IMR-90 (cell line): ENCODE measurements around the gene TTLL12.

Experiments
- BHLHE40 ChIP-seq: fragments of 150-350 bp; IDR thresholded peaks from 2 replicates; pipeline ENCODE4 v1.6.1; 2016; ENCODE audit warnings: mild to moderate bottlenecking, low read depth, low read length
- RAD21 ChIP-seq: IDR thresholded peaks from 2 replicates; pipeline ENCODE4 v1.6.1; 2012; ENCODE audit warnings: low read length, improper control_type of control experiment
- TF ChIP-seq, protein P1 (sequence below): conservative IDR thresholded peaks from 2 replicates; pipeline ENCODE4 v1.5.1; 2012; ENCODE audit warnings: mild to moderate bottlenecking, low read depth, low read length, improper control_type of control experiment

GRCh38 chr22:43174941-43175531 is 11.9 kb downstream of the TTLL12 start:
- TF ChIP-seq, protein P1, sequence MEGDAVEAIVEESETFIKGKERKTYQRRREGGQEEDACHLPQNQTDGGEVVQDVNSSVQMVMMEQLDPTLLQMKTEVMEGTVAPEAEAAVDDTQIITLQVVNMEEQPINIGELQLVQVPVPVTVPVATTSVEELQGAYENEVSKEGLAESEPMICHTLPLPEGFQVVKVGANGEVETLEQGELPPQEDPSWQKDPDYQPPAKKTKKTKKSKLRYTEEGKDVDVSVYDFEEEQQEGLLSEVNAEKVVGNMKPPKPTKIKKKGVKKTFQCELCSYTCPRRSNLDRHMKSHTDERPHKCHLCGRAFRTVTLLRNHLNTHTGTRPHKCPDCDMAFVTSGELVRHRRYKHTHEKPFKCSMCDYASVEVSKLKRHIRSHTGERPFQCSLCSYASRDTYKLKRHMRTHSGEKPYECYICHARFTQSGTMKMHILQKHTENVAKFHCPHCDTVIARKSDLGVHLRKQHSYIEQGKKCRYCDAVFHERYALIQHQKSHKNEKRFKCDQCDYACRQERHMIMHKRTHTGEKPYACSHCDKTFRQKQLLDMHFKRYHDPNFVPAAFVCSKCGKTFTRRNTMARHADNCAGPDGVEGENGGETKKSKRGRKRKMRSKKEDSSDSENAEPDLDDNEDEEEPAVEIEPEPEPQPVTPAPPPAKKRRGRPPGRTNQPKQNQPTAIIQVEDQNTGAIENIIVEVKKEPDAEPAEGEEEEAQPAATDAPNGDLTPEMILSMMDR, result no peak
- TF ChIP-seq RAD21 (no peak), BHLHE40 (no peak)
